ENCODE results near the gene HEMGN.

- TF ChIP-seq CTCF (IDR thresholded peaks at IDR 0.05): no peak
- TF ChIP-seq POLR2A (IDR thresholded peaks at IDR 0.05): no peak
- no peak for TF ChIP-seq POLR2AphosphoS5 (IDR thresholded peaks at IDR 0.05)
Measured at GRCh38 chr9:97928986-97929604, 8.9 kb downstream of the HEMGN start.

Measured in breast epithelium (tissue), 3 donors.